IPS DF 4.7 (cell line): ENCODE results near the gene DENND10.
"Not testable (repeated sequence)": the region's sequence is repeated elsewhere in the genome, so short reads cannot be mapped to it uniquely, and the experiment has no call there.

Experiments
- DNase-seq: peaks from one replicate; pipeline ENCODE4 v3.0.0-alpha.2; 2013; ENCODE audit warnings: low spot score; ENCODE audit errors: extremely low read depth

DENND10 gene

DNA sequence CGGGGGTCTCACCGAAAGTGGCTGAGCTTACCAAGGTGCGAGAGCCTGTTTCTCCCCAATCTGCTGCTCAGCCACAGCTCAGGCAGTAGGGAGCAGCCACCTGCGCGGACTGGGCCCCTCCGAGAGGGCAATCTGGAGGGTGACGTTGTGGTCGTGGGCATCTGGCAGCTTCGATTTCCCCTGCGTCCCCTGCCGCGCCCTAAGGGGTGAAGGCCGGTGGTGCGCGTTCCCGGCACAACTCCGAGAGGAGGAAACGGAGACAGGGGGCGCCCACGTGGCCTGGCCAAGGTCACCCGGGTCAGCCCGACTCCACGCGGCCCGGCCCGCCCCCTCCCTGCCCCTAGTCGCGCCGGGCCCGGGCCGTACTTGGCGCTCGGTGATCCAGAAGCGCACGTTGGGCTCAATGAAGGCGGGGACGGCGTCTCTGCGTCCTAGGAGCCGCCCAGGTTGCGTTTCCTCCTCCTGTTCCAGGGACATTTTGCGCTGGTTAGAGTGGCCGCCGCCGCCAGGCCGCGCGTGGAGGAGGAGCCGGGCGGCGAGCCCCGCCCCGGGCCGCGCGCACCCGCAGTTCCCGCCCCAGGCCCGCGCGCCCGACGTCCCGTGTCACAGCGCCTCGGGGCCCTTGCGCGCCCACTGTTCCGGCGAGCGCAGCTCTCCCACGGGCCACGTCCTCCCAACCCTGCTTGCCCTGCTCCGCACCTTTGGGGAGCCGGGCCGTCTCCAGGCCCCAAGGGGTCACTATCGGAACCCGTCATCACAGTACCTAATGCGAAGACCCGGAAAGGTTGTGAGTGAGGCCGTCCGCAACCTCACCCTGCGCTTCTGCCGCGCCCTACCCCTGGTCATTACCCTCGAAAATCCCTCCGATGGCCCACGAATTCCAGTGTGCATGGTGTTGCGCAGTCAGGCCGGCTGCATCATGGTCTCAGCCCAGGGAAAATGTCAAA lies 61.5 kb downstream of the DENND10 start, which contains the start of gene SFXN4:
Gene SFXN4, minus strand, starts transcription at position 544 of the 947 bp plus-strand sequence. Its CDS starts 67 bp downstream, at position 477.
- DNase-seq, result no peak

GRCh38 chr10:119166118-119166500 lies 62.2 kb downstream of the DENND10 start:
- DNase-seq, result no peak

DNA sequence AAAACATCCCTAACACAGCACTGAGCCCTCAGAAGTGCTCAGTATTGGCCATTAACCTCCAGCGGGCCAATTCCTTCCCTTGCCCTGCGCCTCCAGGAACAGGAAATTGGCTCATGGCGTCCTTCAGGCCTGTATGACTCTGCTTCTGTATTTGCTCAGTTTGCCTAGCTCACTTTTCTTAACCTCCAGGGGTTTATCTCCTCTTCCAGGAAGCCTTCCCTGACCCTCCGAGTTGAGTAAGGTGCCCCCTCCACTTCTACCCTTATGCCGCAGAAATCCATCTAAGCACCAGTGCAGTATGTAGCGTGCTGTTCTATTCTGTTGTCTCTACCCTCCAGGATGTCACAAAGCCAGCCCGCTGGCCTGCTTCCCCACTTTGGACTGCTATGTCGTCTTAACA lies 62.7 kb downstream of the DENND10 start:
- no peak for DNase-seq

DNA sequence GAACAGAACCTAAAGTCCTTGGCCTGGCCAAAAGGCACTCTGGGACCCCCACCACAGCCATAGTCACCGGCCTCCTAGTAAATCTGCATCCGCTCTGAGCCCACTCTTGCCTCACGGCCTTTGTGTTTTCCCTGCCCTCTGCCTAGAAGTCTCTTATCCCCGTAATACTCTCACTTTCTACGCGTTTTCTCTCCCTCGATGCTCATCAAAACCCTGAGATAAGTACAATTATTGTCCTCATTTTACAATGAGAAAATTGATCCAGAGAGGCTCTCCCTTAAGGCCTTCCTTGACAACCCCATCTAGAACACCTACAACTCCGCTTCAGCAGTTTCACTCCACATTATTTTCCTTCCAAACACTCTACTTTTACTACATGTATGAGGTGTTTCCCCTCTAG lies 63.1 kb downstream of the DENND10 start:
- DNase-seq, result no peak

DNA sequence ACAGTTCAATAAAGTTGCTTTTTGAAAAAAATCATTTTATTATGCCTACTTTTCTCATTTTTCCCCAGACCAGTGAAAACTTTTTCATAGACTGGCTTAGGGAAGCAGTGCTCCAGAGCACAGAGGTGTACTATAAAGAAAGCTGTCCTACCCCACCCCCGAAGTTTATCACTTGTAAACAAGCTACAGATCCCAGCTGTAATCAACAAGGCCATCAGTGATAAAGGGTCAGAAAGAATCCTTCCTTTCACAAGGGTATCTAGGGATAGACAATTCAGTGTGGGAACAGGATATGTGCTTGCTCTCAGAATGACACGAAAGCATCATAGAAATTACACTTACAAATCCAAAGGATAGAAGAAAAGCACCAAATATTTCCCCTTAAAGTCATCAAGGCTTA lies 70.2 kb downstream of the DENND10 start:
- no peak for DNase-seq

- no peak for DNase-seq
Observed at GRCh38 chr10:119176166-119176565, 72.3 kb downstream of the DENND10 start.

- no peak for DNase-seq
Observed at GRCh38 chr10:119177708-119178371, 73.9 kb downstream of the DENND10 start.

- DNase-seq, result no peak
Observed at GRCh38 chr10:119178372-119179119, 74.6 kb downstream of the DENND10 start, which contains the start of gene PRDX3. PRDX3 (minus strand) TSS chr10:119178812; CDS start chr10:119178790, 22 bp downstream.

GRCh38 chr10:119180850-119181400 lies 77.0 kb downstream of the DENND10 start:
- DNase-seq, result not testable (repeated sequence)

DNA sequence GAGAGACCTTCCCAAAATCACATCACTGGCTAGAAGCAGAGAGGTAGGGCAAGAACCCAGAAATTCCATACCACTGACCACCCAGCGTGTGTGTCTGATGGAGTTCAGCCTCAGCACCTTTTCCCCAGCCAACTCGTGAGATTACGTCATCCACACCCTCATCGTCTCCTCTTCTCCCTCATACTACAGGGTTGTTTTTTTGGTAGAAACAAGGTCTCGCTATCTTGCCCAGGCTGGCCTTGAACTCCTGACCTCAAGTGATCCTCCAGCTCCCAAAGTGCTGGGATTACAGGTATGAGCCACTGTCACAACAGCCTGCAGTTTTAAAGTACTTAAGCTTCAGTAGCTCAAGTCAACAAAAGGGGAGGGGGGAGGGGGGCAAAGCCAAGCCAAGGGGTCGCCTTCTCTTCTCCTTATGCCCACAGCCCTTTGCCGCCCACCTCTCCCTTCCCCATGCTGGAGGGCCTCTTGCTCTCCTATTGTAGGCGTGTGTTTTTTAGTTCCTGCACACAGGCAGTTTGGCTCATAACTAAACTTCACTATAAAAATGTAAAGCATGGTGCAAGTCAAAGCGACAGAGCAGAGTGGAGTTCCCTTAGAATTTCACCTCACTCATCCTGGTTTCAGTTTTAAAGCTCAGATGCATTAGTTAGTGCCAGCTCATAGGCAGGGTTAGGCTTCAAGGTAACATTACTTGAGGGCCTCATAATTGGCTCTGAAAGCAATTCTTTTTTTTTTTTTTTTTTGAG lies 79.9 kb downstream of the DENND10 start:
- DNase-seq, result no peak
